CD4-positive, alpha-beta T cell treated with Interleukin-4 for 1 hour (primary cell): ENCODE results near the gene DOHH.

Experiments used
- DNase-seq, 2 donors: peaks; one replicate each; pipeline ENCODE4 v3.0.0-alpha.2; 2020 to 2022

DOHH gene, protein sequence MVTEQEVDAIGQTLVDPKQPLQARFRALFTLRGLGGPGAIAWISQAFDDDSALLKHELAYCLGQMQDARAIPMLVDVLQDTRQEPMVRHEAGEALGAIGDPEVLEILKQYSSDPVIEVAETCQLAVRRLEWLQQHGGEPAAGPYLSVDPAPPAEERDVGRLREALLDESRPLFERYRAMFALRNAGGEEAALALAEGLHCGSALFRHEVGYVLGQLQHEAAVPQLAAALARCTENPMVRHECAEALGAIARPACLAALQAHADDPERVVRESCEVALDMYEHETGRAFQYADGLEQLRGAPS

DNA sequence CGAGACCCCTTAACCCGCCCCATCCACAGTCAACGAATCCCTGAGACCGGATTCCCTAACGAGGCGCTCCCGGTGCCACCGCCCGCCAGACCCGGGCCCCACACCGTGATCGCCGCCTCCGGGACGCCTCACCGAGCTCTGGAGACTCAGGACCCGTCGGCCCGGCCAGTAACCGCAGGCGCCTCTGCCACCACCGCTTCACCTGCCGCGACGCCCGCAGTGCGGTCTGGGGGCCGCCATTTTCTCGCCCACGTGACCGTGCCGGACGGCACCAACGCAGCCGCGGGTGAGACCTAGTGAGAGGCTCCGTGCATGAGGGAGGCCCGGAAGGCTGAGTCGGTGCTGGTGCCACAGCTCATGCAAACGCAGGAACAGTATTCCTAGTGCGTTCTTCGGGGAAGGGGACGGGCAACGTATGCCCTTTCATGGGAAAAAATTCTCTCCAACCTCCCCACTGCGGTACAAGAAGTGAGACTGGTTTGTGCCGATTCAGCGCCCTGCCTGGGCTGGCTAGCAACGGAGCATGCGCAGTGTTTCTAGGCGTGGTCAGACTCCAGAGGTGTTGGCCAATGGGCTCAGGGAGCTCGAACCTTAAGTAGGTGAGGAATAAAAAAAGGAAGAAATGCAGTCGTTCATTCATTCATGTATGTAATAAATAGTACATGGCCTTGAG is at the start of gene DOHH:
Gene DOHH, minus strand, starts transcription at position 246 of the 673 bp plus-strand sequence. CDS start 3,860 bp downstream, outside the sequence.
- DNase-seq = peak; percentile 97

DNA sequence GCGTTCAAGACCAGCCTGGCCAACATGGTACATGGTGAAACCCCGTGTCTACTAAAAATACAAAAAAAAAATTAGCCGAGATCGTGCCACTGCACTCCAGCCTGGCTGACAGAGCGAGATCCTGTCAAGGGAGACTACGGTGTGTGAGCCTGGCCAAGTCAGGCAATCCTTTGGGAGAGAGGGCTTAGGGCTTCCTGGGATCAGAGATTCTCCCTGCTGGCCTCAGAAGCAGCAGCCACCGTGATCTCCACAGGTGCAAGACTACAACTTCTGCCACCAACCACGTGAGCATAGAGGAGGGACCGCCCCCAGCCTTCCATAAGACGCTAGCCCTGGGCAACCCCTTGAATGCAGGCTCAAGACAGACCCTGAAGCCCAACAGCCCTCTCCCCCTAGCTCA is 49.3 kb upstream of the DOHH start:
- DNase-seq = no peak

GRCh38 chr19:3548606-3549005 is 48.1 kb upstream of the DOHH start:
- peak in 1 of 2 donors; percentile 74 for DNase-seq

DNA sequence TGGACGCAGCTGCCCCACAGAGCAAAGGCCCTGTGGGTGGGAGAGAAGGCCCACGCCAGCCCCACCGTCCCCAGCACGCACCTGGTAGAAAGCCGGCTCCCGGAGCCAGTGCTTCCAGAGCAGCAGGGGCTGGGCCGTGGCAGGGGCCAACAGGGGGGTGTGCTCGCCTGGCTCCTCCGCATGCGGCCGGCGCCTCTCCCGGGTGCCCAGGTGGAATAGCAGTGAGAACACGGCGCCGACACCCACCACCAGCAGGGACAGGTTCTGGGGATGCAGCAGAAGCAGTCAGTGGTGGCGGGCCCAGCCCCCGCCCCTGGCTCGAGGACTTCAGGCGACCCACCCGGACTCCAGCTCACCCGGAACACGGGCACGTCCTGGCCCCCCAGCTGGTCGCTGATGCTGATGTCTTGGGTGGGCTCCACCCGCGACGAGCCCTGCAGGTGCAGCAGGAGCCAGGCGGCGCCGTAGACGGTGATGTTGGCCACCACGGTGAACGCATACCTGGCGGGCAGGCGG is 47.4 kb upstream of the DOHH start:
- no peak for DNase-seq

- peak in 1 of 2 donors; percentile 29 for DNase-seq
These were observed 46.8 kb upstream of the DOHH start for GRCh38 chr19:3547301-3547731.

GRCh38 chr19:3546119-3546518 is 45.6 kb upstream of the DOHH start:
- no peak for DNase-seq

- no peak for DNase-seq
These were observed 45.2 kb upstream of the DOHH start for GRCh38 chr19:3545669-3546034.

GRCh38 chr19:3544742-3545668 is 44.5 kb upstream of the DOHH start:
- DNase-seq = peak; percentile 72 to 78

DNA sequence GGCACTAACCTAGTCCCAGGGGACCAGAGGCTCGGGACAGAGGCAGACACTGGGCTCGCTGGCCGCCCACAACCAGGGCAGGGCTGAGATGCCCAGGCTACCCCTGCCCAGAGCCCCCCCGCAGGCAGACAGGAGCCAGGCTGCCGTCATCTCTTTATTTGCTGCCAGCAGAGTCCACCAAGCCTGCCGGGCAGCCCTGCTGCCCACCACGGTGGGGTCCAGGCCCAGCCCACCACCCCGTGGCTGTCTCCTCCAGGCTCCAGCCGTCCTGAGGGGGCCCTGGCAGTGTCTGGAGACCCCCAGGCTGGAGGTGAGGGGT is 43.5 kb upstream of the DOHH start:
- DNase-seq = no peak

DNA sequence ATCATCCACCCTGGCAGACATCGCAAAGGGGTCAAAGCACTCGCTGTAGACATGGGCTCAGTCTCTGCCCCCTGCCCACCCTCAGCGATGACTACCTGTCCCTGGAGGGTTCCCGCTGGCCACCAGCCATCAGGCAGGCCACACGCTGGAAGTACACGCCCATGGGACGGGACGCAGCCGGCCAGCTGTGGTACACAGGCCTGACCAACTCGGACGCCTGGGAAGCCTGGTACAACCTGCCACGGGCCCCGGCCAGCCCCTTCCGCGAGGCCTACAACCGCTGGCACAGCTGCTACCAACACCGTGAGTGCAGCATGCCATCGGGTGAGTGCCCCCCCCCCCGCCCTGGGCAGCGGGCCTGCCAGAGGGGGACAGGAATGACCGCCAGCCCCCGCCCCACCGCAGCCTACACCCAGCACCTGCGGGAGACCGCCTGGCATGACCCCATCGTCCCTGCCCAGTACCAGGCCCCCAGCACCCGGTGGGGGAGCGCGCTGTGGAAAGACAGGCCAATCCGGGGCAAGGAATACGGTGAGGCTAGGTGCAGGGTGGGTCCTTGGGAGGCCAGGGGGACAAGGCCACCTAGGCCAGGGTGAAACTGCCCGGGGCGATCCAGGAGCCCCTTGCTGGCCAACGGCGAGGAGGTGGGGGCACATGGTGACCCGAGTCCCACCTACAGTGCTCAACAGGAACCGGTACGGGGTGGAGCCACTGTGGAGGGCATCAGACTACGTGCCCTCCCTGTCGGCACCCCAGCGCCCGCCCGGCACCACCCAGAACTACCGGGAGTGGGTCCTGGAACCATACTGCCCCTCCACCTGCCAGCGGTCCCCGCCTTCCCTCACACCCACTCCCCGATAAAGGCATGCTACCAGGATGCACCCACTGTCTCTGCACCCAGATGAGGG is 42.9 kb upstream of the DOHH start:
- no peak for DNase-seq

DNA sequence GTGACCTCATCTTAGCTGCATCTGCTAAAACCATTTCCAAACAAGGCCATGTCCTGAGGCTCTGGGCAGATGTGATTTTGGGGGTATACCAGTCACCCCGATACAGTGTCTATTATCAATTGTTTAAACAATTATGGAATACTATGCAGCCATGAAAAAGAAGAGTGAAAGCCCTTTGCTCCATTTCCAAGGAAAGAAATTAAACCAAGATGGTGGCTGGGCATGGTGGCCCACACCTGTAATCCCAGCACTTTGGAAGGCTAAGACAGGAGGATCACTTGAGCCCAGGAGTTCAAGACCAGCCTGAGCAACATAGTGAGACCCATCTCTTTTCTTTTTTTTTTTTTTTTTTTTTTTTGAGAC is 39.3 kb upstream of the DOHH start:
- no peak for DNase-seq

GRCh38 chr19:3538965-3539755 is 38.7 kb upstream of the DOHH start, which contains the start of gene TEKTIP1:
TSS of gene TEKTIP1 (plus strand) at chr19:3539174. CDS start at chr19:3539178, 4 bp downstream.
- DNase-seq = no peak

GRCh38 chr19:3538258-3538929 is 37.9 kb upstream of the DOHH start:
- no peak for DNase-seq

DNA sequence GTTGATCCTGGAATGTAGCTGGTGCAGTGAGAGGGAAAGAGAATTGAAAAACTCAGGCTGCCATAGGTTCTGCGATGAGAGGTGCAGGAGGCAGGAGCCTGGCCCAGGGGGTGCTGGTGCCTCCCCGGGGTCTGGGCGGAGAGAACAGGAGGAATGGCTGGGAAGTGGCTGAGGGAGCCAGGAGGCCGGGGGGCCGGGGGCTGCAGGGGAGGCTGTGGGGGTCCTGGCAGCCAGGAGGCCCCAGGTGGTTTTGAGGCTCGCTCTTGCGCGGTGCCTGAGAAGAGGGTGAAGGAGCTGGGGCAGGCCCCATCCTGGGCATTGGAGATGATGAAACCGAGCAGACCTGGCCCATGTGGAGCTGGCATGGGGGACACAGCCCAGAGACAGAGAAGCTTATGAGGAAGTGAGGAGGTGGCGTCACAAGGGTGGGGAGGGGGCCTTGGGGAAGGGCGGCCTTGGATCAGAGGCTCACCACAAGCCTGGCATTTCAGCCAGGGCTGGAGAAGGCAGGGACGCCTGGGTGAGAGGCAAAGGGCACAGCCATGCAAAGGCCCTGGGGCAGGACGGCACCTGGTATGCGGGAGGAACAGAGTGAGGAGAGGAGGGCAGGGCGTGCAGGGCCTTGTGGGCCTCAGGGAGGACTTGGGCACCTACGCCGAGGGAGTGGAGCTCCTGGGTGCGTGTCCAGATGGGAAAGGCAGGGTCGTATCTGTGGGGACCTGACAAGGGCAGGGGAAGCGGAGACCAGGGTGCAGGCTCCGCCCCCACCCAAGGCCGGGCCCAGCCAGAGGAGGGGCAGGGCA is 37.2 kb upstream of the DOHH start:
- DNase-seq = no peak

DNA sequence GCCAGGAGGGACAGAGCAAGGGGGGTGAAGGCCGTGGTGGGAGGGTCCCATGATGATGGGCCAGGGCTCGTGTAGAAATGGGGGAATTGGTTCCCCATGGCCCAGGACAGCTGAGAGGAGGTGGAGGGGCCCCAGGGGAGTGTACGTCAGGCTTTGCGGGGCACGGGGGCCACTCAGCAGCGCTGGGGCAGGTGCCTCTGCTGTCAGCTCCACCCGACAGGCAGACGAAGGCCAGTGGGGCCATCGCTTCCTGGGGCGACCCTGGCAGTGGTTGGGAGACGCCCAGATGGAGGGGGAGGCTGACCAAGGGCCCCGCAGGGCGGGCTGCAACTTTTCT is 36.6 kb upstream of the DOHH start:
- DNase-seq = no peak

DNA sequence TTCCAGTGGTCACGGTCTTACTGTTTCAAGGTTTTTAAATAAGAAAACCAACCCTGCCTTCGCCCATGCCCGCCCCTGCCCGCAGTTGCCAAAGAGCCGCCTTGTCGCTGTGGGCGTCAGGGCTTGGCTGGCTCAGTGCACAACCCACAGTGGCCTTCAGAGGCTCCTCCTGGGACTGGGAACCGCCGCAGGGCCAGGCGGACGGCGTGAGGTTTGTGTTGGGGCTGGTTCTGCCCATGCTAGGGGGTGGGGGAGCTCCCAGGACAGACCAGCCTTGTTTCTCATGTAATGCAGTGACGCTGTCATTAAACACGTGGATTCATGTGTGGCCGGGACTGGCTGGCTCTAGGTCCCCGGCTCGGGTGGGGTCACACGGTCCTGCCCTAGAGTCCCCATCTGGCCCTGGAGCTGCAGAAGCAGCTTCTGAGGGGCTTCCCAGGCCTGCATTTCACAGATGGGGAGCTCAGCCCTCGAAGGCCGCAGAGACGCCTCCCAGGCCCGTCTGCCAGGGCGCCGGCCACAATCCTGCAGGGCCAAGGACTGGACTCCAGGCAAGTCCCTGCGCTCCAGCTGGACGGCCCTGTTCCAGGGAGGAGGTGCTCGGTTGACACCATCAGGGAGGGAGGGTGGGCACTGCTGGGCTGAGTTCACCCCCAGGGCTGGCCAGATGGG is 36.1 kb upstream of the DOHH start:
- DNase-seq = no peak

- DNase-seq = no peak
These were observed 35.5 kb upstream of the DOHH start for GRCh38 chr19:3535981-3536380.

- DNase-seq = no peak
These were observed 35.1 kb upstream of the DOHH start for GRCh38 chr19:3535563-3535965.

GRCh38 chr19:3535235-3535535 is 34.7 kb upstream of the DOHH start:
- no peak for DNase-seq
